Ovary (tissue), 3 donors: ENCODE measurements around the gene ACR.

Experiments used
- CTCF ChIP-seq, 3 donors: fragments of 450-650 bp in 2 of 3; fragments of 200-600 bp in 1 of 3; IDR thresholded peaks; one replicate each; pipeline versions ENCODE4 v1.5.1 to v1.8.0; 2016 to 2022; ENCODE audit warnings: antibody characterized with exemption in 3 of 3, mild to moderate bottlenecking in 1 of 3
- POLR2A ChIP-seq: fragments of 450-650 bp; IDR thresholded peaks from one replicate; pipeline ENCODE4 v1.6.1; 2017; ENCODE audit warnings: antibody characterized with exemption, mild to moderate bottlenecking, moderate library complexity
- donor health status: DM: no; HTN: no; CAD: no.

GRCh38 chr22:50703726-50704509, 34.1 kb upstream of the ACR start:
- TF ChIP-seq CTCF (IDR thresholded peaks at IDR 0.05) (no peak), POLR2A (no peak)
